ENCODE data around the gene CNDP1. TPM values are rescaled to one million over a fixed set of nuclear protein-coding genes. Genes with fewer than 3 reads are reported as not detected.
"Not testable (repeated sequence)": the region's sequence is repeated elsewhere in the genome, so short reads cannot be mapped to it uniquely, and the experiment has no call there.

Gene CNDP1
- total RNA-seq, 2 experiments from 2014 or later: not detected

DNA sequence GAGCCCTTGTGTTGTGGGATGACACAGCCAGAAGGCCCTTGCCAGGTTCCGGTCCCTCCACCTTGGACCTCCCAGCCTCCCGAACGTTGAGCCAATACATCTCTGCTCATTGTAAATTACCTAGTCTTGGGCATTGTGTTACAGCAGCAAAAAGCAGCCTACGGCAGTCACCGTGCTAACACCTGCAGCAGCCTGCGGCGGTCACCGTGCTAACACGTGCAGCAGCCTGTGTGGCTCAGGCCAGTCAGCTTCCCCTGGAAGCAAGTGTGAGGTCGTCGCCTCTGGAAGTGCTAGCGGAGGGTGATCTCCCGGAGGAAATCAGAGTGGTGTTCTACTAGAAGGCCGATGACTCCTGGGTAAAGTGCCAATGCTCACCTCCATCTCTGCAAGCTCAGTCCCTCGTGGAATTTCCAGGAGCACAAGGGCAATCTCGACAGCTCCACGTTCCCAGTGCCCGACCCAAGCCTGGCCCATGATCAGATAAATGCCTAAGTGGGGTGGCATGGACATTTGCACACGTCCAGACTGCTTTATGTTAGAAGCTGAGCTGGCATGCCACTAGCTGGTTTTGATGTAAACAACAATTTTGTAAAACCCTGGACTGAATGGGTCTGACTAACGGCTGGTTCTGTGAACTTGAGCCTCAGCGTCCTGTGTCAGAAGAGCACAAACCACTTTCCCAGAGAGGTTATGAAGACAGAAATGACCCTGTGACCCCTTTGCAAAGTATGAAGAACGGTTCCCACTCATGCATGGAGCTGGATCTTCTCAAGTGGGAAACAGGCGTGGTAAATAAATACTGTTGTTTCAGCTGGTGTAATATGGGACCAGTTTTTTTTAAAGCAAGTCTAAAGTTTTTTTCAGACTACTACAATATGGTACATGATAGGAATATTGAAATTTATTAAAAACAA is 11.4 kb upstream of the CNDP1 start:
- DNase-seq: no peak
- Mint-ChIP-seq H3K4me3 (no peak overlapping the region), H3K27ac (no peak overlapping the region), H3K36me3 (peaks cover 32% of the 10 kb centered on the region), H3K9me3 (no peaks in the 10 kb centered on the region), H3K4me1 (no peaks in the 10 kb centered on the region), H3K27me3 (no peaks in the 10 kb centered on the region)

DNA sequence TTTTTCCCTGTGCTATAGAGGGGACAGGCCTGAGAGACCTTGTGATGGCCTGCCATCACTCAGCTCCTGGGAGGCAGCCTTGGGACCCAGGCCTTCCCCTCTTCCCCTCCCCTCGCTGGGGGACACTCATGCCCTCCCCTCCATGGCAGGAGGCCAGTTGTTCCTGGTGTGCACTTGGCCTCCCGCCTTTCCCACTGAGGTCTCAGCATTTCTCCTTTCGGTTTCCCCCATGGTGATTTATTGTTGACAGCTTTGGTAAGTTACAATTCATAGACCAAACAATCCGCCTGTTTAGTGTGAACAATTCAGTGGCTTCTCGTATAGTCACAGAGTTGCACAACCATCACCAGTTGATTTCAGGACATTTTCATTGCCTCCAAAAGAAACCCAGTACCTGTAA is 10.2 kb upstream of the CNDP1 start:
- Mint-ChIP-seq H3K27ac (no peak overlapping the region), H3K4me1 (no peaks in the 10 kb centered on the region), H3K4me3 (no peak overlapping the region), H3K36me3 (peaks cover 26% of the 10 kb centered on the region), H3K9me3 (no peaks in the 10 kb centered on the region), H3K27me3 (no peaks in the 10 kb centered on the region)
- no peak for DNase-seq

DNA sequence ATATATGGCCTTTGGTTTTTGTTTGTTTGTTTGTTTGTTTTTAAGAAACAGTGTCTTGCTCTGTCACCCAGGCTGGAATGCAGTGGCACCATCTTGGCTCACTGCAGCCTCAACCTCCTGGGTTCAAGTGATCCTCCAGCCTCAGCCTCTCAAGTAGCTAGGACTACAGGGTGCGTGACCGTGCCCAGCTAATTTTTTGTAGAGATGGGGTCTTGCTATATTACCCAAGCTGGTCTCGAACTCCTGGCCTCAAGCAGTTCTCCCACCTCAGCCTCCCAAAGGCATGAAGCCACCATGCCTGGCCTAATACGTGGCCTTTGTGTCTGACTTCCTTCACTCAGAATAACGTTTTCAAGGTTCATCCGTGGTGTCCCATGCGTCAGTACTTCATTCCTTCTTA is 9.4 kb upstream of the CNDP1 start:
- peaks cover 19% of the 10 kb centered on the region for H3K36me3 Mint-ChIP-seq
- DNase-seq, H3K27me3 Mint-ChIP-seq, H3K27ac Mint-ChIP-seq, H3K4me1 Mint-ChIP-seq, H3K4me3 Mint-ChIP-seq, H3K9me3 Mint-ChIP-seq: not testable (repeated sequence)

DNA sequence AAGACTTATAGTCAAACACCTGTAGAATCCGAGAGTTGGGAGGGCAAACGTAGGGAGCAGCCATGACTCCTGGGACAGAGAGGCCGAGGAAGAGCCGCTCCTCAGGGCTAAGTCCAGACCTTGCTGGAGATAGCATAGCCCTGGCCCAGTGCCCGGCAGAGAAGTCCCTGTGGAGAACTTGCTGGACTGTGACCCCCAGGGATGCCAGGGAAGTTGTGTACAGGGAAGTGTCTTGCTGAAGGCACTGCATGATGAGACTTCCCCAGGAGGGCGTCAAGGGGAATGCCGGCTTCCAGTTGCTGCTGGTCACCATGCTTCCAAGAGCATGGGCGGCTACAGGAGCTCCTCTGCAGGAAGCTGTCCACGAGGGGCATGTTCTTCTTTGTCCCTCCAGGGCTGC is 8.6 kb upstream of the CNDP1 start:
- Mint-ChIP-seq H3K9me3 (no peaks in the 10 kb centered on the region), H3K36me3 (peaks cover 11% of the 10 kb centered on the region), H3K4me1 (no peaks in the 10 kb centered on the region)

DNA sequence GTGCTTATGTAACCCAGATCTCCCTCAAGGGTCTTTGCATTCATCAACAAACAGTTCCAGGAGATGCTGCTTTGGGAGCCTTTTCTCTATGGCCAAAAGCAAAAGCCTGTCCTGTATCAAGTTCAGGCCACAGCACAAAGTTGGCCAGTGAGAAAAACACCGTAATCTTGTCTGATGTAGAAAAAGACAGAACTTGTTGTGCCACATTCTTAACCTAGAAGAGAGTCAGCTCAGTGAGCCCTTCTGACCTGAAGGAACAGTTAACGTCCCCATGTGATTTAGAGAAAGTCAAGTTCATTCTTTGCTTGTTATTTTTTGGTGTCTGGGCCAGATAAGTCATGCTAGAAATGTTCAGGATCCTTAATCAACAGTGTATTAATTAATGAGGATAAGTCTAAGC is 7.8 kb upstream of the CNDP1 start:
- DNase-seq: no peak
- Mint-ChIP-seq H3K36me3 (peaks cover 5% of the 10 kb centered on the region), H3K27me3 (peaks cover 4% of the 10 kb centered on the region), H3K4me1 (no peaks in the 10 kb centered on the region), H3K4me3 (no peak overlapping the region), H3K27ac (no peak overlapping the region), H3K9me3 (no peaks in the 10 kb centered on the region)

More for the DNA sequence above, 8.6 kb upstream of the CNDP1 start:
- DNase-seq: no peak
- H3K4me3 Mint-ChIP-seq: no peak overlapping the region
- H3K27me3 Mint-ChIP-seq: peaks cover 4% of the 10 kb centered on the region
- H3K27ac Mint-ChIP-seq: no peak overlapping the region

DNA sequence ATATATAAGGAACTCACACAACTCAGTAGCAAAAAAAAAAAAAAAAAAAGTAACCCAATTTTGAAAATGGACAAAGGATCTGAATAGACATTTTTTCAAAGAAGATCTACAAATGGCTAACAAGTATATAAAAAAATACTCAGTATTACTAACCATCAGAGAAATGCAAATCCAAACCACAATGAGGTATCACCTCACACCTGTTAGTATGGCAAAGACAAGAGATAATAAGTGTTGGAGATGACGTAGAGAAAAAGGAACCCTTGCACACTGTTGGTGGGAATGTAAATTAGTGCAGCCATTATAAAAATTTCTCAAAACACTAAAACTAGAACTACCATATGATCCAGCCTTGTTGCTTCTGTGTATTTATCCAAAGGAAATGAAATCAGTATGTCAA is 5.8 kb upstream of the CNDP1 start:
- H3K27ac Mint-ChIP-seq: no peak overlapping the region
- no peak for DNase-seq
- no peaks in the 10 kb centered on the region for H3K9me3 Mint-ChIP-seq
- peaks cover 4% of the 10 kb centered on the region for H3K27me3 Mint-ChIP-seq
- peaks cover 5% of the 10 kb centered on the region for H3K36me3 Mint-ChIP-seq
- no peak overlapping the region for H3K4me3 Mint-ChIP-seq
- no peaks in the 10 kb centered on the region for H3K4me1 Mint-ChIP-seq

DNA sequence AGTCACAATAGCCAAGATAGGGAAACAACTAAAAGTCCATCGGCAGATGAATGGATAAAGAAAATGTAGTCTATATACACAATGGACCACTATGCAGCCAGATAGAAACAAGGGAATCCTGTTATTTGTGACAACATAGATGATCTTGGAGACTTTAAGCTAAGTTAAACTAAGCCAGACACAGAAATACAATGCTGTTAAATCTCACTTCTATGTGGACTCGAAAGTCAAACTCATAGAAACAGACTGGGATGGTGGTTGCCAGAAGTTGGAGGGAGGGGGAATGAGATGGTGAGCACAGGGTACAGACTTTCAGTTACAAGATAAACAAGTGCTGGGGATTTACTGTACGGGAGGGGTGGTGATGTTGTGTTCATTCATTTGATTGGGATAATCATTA is 5.4 kb upstream of the CNDP1 start:
- Mint-ChIP-seq H3K9me3 (no peaks in the 10 kb centered on the region), H3K4me3 (no peak overlapping the region)
- no peak for DNase-seq

DNA sequence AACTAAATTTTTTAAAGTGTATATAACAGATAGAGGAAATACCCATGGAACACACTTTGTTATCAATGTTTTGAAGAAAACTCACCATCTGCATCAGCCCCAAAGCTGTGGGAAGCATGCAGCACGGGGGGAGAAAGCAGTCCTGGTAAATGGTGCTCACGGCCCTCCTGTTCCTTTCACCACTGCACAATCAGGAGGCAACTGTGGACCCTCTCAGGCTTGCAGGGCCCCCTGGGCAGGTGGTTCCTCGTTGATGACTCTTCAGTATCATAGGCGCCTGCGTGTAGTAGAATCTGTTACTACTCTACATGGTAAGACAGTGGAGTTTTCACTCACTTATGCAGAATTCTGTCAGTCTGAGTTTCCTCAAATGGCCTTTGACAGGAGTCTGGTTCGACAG is 4.9 kb upstream of the CNDP1 start:
- DNase-seq: no peak
- Mint-ChIP-seq H3K9me3 (no peaks in the 10 kb centered on the region), H3K4me3 (no peak overlapping the region), H3K4me1 (no peaks in the 10 kb centered on the region), H3K36me3 (peaks cover 1% of the 10 kb centered on the region), H3K27ac (no peak overlapping the region), H3K27me3 (peaks cover 4% of the 10 kb centered on the region)

More for the DNA sequence above, 5.4 kb upstream of the CNDP1 start:
- no peak overlapping the region for H3K27ac Mint-ChIP-seq
- no peaks in the 10 kb centered on the region for H3K4me1 Mint-ChIP-seq
- peaks cover 4% of the 10 kb centered on the region for H3K27me3 Mint-ChIP-seq
- H3K36me3 Mint-ChIP-seq: peaks cover 5% of the 10 kb centered on the region

GRCh38 chr18:74529811-74530583 is 4.3 kb upstream of the CNDP1 start:
- H3K27ac Mint-ChIP-seq: no peak overlapping the region
- H3K4me1 Mint-ChIP-seq: no peaks in the 10 kb centered on the region
- no peak for DNase-seq
- H3K27me3 Mint-ChIP-seq: peaks cover 4% of the 10 kb centered on the region
- H3K9me3 Mint-ChIP-seq: no peaks in the 10 kb centered on the region
- H3K36me3 Mint-ChIP-seq: no peaks in the 10 kb centered on the region
- H3K4me3 Mint-ChIP-seq: no peak overlapping the region

- no peaks in the 10 kb centered on the region for H3K4me1 Mint-ChIP-seq
- no peak overlapping the region for H3K4me3 Mint-ChIP-seq
- H3K36me3 Mint-ChIP-seq: no peaks in the 10 kb centered on the region
- no peak for DNase-seq
- H3K27me3 Mint-ChIP-seq: peaks cover 4% of the 10 kb centered on the region
- no peak overlapping the region for H3K27ac Mint-ChIP-seq
- no peaks in the 10 kb centered on the region for H3K9me3 Mint-ChIP-seq
Observed at GRCh38 chr18:74530584-74530862, 3.8 kb upstream of the CNDP1 start.

DNA sequence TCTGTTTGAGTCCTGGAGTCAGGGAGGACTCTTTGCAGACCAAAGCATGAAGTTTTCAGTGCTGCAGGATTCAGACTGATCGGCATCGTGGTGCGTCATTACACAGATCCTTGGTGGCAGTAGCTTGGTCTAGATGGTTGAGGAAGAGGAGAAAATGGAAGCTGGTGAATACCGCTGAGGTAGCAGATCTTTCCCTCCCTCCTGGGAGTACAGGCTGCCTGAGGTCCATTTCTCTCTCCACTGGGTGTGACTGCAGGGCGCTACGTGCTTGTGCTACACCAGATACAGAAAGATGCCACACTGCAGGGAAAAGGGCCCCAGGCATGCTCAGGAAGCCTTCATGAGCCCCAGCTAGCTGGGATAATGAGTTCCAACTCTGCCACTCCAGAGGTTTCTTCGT is 3.3 kb upstream of the CNDP1 start:
- H3K9me3 Mint-ChIP-seq: no peaks in the 10 kb centered on the region
- no peaks in the 10 kb centered on the region for H3K4me1 Mint-ChIP-seq
- H3K27me3 Mint-ChIP-seq: peaks cover 4% of the 10 kb centered on the region
- H3K4me3 Mint-ChIP-seq: no peak overlapping the region
- no peak for DNase-seq
- no peak overlapping the region for H3K27ac Mint-ChIP-seq
- no peaks in the 10 kb centered on the region for H3K36me3 Mint-ChIP-seq

DNA sequence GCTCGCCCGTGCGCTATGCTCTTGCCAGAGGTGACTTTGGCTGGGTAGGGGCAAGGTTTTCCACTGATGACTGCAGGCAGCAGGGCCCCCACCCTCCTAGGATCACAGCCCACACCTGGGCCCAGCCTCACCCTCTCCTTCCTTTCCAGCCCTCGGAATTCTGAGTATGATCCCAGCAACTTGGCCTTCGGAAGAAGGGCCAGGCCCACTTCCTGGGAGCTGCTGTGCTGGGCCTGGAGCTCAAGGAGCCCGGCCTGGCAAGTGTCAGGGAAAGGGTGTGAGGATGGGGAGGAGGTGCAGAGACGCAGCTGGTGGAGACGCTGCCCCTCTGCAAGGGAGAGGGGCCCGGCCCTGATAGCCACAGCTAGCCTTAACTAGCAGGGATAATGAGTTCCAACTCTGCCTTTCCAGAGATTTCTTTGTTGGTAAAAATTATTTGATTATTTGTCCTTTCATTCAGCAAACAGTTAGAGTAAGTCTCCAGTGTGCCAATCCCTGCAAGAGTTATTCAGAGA is 1.7 kb upstream of the CNDP1 start:
- Mint-ChIP-seq H3K27me3 (peaks cover 4% of the 10 kb centered on the region), H3K27ac (no peak overlapping the region), H3K4me3 (no peak overlapping the region), H3K9me3 (no peaks in the 10 kb centered on the region), H3K4me1 (no peaks in the 10 kb centered on the region), H3K36me3 (no peaks in the 10 kb centered on the region)
- no peak for DNase-seq

GRCh38 chr18:74533666-74534065 is 634 bp upstream of the CNDP1 start:
- Mint-ChIP-seq H3K4me3 (no peak overlapping the region), H3K4me1 (no peaks in the 10 kb centered on the region), H3K36me3 (no peaks in the 10 kb centered on the region), H3K9me3 (no peaks in the 10 kb centered on the region), H3K27me3 (peaks cover 4% of the 10 kb centered on the region), H3K27ac (no peak overlapping the region)
- no peak for DNase-seq

- Mint-ChIP-seq H3K4me1 (no peaks in the 10 kb centered on the region), H3K9me3 (no peaks in the 10 kb centered on the region), H3K4me3 (no peak overlapping the region), H3K36me3 (no peaks in the 10 kb centered on the region), H3K27me3 (peaks cover 4% of the 10 kb centered on the region), H3K27ac (no peak overlapping the region)
- DNase-seq: no peak
Observed at GRCh38 chr18:74534981-74535649, 815 bp downstream of the CNDP1 start.

GRCh38 chr18:74539289-74539688 is 5.0 kb downstream of the CNDP1 start:
- Mint-ChIP-seq H3K9me3 (no peaks in the 10 kb centered on the region), H3K4me3 (no peak overlapping the region), H3K36me3 (no peaks in the 10 kb centered on the region), H3K27me3 (no peaks in the 10 kb centered on the region), H3K4me1 (no peaks in the 10 kb centered on the region), H3K27ac (no peak overlapping the region)
- DNase-seq: no peak
